CD4-positive, alpha-beta T cell (primary cell): ENCODE data around the gene PIEZO1. TPM values are rescaled to one million over a fixed set of nuclear protein-coding genes. Genes with fewer than 3 reads are reported as not detected.
A peak's percentile ranks its signal among the peaks of the same experiment; 100 is the strongest.

Source experiments
- ATAC-seq: fragments of 200-7000 bp; cut with Tn5 transposase; one replicate; pipeline ENCODE4 v1.10.0; 2022; ENCODE audit warnings: mild to moderate bottlenecking; ENCODE audit not compliant: poor library complexity
- CTCF ChIA-PET: fragments of 350-600 bp; sonication (Branson Sonifier 250); formaldehyde crosslinking; loops from one replicate; lab custom pipeline; 2021; ENCODE audit warnings: antibody characterized with exemption, inconsistent platforms; lab: Charles Lee
- POLR2A ChIA-PET: fragments of 350-600 bp; sonication (Branson Sonifier 250); formaldehyde crosslinking; loops from one replicate; lab custom pipeline; 2021; ENCODE audit warnings: antibody characterized with exemption, inconsistent platforms; lab: Charles Lee
- DNase-seq, 14 experiments: peaks; one replicate each; pipeline ENCODE4 v3.0.0-alpha.2; 2013 to 2020; ENCODE audit warnings: mixed read lengths in 2 of 14
- H3K27ac ChIP-seq, 2 donors: one replicate each; pipeline versions ENCODE4 v1.5.1 to v1.7.0; 2013; ENCODE audit warnings: low read length in 2 of 2, low read depth in 1 of 2, mild to moderate bottlenecking in 1 of 2
- H3K27me3 ChIP-seq, 2 experiments: 1 replicate in 1 of 2; 2 replicates in 1 of 2; pipeline versions ENCODE4 v1.6.1 to v1.7.0; 2013; ENCODE audit warnings: low read length in 2 of 2, control low read depth in 1 of 2, mild to moderate bottlenecking in 1 of 2, moderate library complexity in 1 of 2; ENCODE audit not compliant: insufficient read depth in 2 of 2, control insufficient read depth in 1 of 2
- H3K36me3 ChIP-seq: one replicate; pipeline ENCODE4 v1.6.1; 2013; ENCODE audit warnings: low read length, control low read depth; ENCODE audit not compliant: insufficient read depth
- H3K4me1 ChIP-seq: one replicate; pipeline ENCODE4 v1.6.1; 2013; ENCODE audit warnings: low read length, control low read depth; ENCODE audit not compliant: insufficient read depth
- H3K4me3 ChIP-seq: one replicate; pipeline ENCODE4 v1.5.1; 2013; ENCODE audit warnings: mild to moderate bottlenecking, low read length, moderate library complexity
- H3K9me3 ChIP-seq, 2 experiments: 1 replicate in 1 of 2; 2 replicates in 1 of 2; pipeline versions ENCODE4 v1.6.1 to v1.7.0; 2013; ENCODE audit warnings: low read length in 2 of 2, mild to moderate bottlenecking in 2 of 2, control low read depth in 1 of 2, moderate library complexity in 1 of 2; ENCODE audit not compliant: control insufficient read depth in 1 of 2, insufficient read depth in 1 of 2
- H3K27ac Mint-ChIP-seq: one replicate; pipeline ENCODE4 v1.8.0; 2020; ENCODE audit warnings: mixed read lengths
- H3K27me3 Mint-ChIP-seq: one replicate; pipeline ENCODE4 v1.8.0; 2021; ENCODE audit warnings: mixed read lengths
- H3K36me3 Mint-ChIP-seq: one replicate; pipeline ENCODE4 v1.8.0; 2021; ENCODE audit warnings: low read depth, mixed read lengths
- H3K4me1 Mint-ChIP-seq: one replicate; pipeline ENCODE4 v1.8.0; 2021; ENCODE audit warnings: low read depth, mixed read lengths
- H3K4me3 Mint-ChIP-seq: one replicate; pipeline ENCODE4 v1.8.0; 2020; ENCODE audit warnings: mild to moderate bottlenecking, mixed read lengths
- H3K9me3 Mint-ChIP-seq: one replicate; pipeline ENCODE4 v1.8.0; 2020; ENCODE audit warnings: mixed read lengths
- intact Hi-C, 2 experiments: fragments of 100-400 bp; cut with DNase I in 1 of 2; cut with micrococcal nuclease in 1 of 2; formaldehyde crosslinking; loops; one replicate each; pipeline versions ENCODE4 v1.15.1 to v1.9.0; 2023 to 2025; cut with DNase I, micrococcal nuclease
- total RNA-seq, 174 experiments: library from RNA in 2 of 174; stranded (reverse) in 2 of 174; gene quantifications; one replicate each; pipeline ENCODE4 v1.2.3 and lab custom pipeline; 2021 to 2026
- TF ChIP-seq, protein P1 (sequence below): fragments of 200-600 bp; IDR thresholded peaks from one replicate; pipeline ENCODE4 v1.8.0; 2022; ENCODE audit warnings: antibody characterized with exemption, mild to moderate bottlenecking

Gene PIEZO1
- total RNA-seq, 2 experiments from 2014 or later = 142 to 146 TPM

DNA sequence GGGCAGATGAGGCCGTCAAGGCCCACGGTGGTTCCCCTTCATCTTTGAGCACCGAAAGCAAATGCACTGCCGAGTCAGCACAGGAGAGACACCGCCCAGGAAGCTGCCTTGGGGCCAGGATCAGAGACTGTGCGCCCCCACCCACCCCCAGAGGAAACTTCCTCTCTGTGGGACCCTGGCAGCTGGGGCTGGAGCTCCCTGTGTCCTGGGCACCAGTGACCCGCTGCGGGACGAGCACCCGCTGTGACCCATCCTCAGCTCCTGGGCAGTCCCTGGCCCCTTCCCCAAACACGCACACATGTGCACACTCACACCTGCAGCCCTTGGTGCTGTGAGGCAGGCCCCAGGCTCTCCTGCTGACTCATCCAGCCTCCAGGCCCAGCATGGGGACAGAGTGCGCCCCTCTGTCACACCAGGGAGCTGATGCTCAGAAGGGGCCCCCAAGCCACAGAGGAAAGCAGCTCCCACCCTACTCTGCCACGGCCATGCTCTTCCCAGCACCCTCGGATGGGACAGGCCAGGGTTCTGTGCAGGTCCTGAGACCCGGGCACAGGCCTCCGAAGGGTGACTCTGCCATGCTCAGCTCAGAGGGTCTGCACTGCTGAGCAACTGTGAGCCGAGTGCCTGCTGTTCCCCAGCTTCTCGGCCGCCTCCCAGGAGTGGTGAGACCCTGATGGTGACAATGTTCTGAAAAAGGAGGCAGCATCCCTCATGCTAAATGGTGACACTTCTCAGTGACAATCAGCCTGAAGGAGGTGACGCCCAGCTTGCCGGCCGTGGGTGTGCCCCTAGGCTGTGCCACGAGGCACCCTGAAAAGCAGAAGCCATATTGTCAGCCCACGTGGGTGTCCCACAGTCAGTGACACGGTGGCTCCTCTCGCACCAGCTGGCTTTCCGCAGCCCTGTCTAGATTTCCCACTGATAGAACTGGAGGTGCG is 3.6 kb downstream of the PIEZO1 start:
- peaks cover 52% of the 10 kb centered on the region for H3K4me1 Mint-ChIP-seq
- no peaks in the 10 kb centered on the region for H3K27me3 ChIP-seq
- intact Hi-C loops = loop anchor here in 1 of 2 experiments (1.0 to 2.0 kb wide), 3 partner anchors 21 to 100 kb away; partner anchors contain the start of gene CDT1
- peak overlapping the region; percentile 89 for H3K27ac Mint-ChIP-seq
- DNase-seq (peak in 13 of 14 experiments; percentile 40 to 89 (median 63)), ATAC-seq (peak; percentile 58)
- H3K9me3 Mint-ChIP-seq = no peaks in the 10 kb centered on the region
- H3K4me3 ChIP-seq = peak overlapping the region; percentile 63
- POLR2A ChIA-PET = interaction anchor here (0.6 to 5.9 kb wide), 28 partner anchors 8 to 406 kb away, joined by 3 to 39 read pairs (median 5); partner anchors contain the start of genes APRT, GALNS, MVD and TRAPPC2L
- CTCF ChIA-PET = interaction anchor here (1.0 to 7.0 kb wide), 11 partner anchors 15 to 727 kb away, joined by 3 to 58 read pairs (median 3); partner anchors contain the start of genes GALNS and TRAPPC2L
- peaks cover 11% of the 10 kb centered on the region for H3K36me3 ChIP-seq
- TF ChIP-seq, protein P1, sequence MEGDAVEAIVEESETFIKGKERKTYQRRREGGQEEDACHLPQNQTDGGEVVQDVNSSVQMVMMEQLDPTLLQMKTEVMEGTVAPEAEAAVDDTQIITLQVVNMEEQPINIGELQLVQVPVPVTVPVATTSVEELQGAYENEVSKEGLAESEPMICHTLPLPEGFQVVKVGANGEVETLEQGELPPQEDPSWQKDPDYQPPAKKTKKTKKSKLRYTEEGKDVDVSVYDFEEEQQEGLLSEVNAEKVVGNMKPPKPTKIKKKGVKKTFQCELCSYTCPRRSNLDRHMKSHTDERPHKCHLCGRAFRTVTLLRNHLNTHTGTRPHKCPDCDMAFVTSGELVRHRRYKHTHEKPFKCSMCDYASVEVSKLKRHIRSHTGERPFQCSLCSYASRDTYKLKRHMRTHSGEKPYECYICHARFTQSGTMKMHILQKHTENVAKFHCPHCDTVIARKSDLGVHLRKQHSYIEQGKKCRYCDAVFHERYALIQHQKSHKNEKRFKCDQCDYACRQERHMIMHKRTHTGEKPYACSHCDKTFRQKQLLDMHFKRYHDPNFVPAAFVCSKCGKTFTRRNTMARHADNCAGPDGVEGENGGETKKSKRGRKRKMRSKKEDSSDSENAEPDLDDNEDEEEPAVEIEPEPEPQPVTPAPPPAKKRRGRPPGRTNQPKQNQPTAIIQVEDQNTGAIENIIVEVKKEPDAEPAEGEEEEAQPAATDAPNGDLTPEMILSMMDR = no peak
- H3K36me3 Mint-ChIP-seq = no peaks in the 10 kb centered on the region
- H3K4me1 ChIP-seq = peaks cover 74% of the 10 kb centered on the region
- H3K4me3 Mint-ChIP-seq = peak overlapping the region; percentile 88
- no peaks in the 10 kb centered on the region for H3K9me3 ChIP-seq
- peak overlapping the region; percentile 75 to 77 for H3K27ac ChIP-seq
- H3K27me3 Mint-ChIP-seq = no peaks in the 10 kb centered on the region

DNA sequence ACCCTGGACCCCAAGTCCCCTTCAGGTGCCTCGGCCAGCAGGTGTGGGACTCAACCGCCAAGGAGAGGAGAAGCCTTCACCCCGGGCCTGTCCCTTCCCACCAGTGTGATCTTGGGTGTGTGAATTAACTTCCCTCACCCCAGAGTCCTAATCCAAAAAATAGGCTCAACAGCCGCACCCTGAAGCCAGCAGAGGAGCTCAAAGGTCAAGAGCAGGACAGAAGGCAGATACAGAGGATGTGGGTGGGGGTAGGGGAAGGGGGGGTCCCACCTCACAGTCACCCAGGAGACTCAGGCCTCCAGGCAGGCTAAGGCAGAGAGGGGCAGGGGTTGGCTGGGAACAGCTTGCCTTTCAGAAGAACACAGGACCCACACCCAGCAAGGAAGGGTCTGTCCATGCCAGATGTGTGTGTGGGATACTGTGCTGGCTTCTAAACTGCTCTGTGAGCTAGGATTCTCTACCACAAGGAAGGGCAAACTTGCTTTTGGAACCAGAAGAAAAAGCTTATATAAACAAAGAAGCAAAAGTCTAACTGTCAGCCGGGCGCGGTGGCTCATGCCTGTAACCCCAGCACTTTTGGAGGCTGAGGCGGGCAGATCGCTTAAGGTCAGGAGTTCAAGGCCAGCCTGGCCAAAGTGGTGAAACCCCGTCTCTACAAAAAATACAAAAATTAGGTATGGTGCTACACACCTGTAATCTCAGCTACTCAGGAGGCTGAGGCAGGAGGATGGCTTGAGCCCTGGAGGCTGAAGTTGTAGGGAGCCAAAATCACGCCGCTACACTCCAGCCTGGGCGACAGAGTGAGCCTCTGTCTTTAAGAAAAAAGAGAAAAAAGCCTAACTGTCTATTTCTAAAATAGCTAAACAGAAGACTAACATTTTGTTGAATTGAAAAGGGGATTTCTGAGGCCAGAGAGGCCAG is 4.6 kb downstream of the PIEZO1 start:
- peaks cover 52% of the 10 kb centered on the region for H3K4me1 Mint-ChIP-seq
- ATAC-seq = no peak
- POLR2A ChIA-PET = interaction anchor here (0.6 to 5.9 kb wide), 25 partner anchors 10 to 921 kb away, joined by 3 to 39 read pairs (median 5); partner anchors contain the start of genes APRT, GALNS, SPATA2L and TRAPPC2L

More for the DNA sequence above, 4.6 kb downstream of the PIEZO1 start:
- H3K27ac ChIP-seq = peak overlapping the region; percentile 75 to 77
- no peaks in the 10 kb centered on the region for H3K36me3 Mint-ChIP-seq
- peaks cover 15% of the 10 kb centered on the region for H3K36me3 ChIP-seq
- peak overlapping the region; percentile 89 for H3K27ac Mint-ChIP-seq
- peak overlapping the region; percentile 88 for H3K4me3 Mint-ChIP-seq
- DNase-seq = no peak
- H3K9me3 ChIP-seq = no peaks in the 10 kb centered on the region
- TF ChIP-seq, protein P1 = no peak
- H3K27me3 Mint-ChIP-seq = no peaks in the 10 kb centered on the region
- CTCF ChIA-PET = interaction anchor here (0.6 to 7.0 kb wide), 6 partner anchors 27 to 460 kb away, joined by 3 to 58 read pairs (median 3); partner anchors contain the start of genes GALNS and TRAPPC2L
- peaks cover 71% of the 10 kb centered on the region for H3K4me1 ChIP-seq
- no peaks in the 10 kb centered on the region for H3K9me3 Mint-ChIP-seq
- intact Hi-C loops = loop anchor here in 1 of 2 experiments (2.0 kb wide), 1 partner anchor 22 kb away; the partner anchor contains the start of gene CDT1
- H3K4me3 ChIP-seq = peak overlapping the region; percentile 44
- no peaks in the 10 kb centered on the region for H3K27me3 ChIP-seq
